ENCODE results near the gene OR10A2.
"Not testable (repeated sequence)": the region's sequence is repeated elsewhere in the genome, so short reads cannot be mapped to it uniquely, and the experiment has no call there.

The OR10A2 gene

GRCh38 chr11:6845383-6845782, 17.5 kb upstream of the OR10A2 start, which contains the start of gene OR10A5:
OR10A5 (plus strand) TSS chr11:6845683; CDS start chr11:6845683, 0 bp downstream.
- H3K4me1 ChIP-seq (ENCODE audit: insufficient read depth, low read length, severe bottlenecking) = no peaks in the 10 kb centered on the region
- no peaks in the 10 kb centered on the region for H3K36me3 ChIP-seq (ENCODE audit: insufficient read depth, low read length)
- H3K79me2 ChIP-seq (ENCODE audit: insufficient read depth, low read length) = no peaks in the 10 kb centered on the region
- TF ChIP-seq EZH2 (IDR thresholded peaks at IDR 0.05; ENCODE audit: borderline replicate concordance, low read length) = no peak
- TF ChIP-seq CTCF (IDR thresholded peaks at IDR 0.05; ENCODE audit: low read length) = no peak
- H4K20me1 ChIP-seq (ENCODE audit: insufficient read depth, low read length) = no peaks in the 10 kb centered on the region
- no peak within 1 kb of the TSS for H2AFZ ChIP-seq (ENCODE audit: low read length)
- no peak within 1 kb of the TSS for H3K4me2 ChIP-seq (ENCODE audit: low read length)
- H3K9ac ChIP-seq (ENCODE audit: low read length) = no peak within 1 kb of the TSS
- H3K9me2 ChIP-seq (ENCODE audit: low read depth, low read length) = no peaks in the 10 kb centered on the region
- H3K4me3 ChIP-seq (ENCODE audit: low read depth, low read length, poor library complexity, severe bottlenecking) = no peak within 1 kb of the TSS
- no peaks in the 10 kb centered on the region for H3F3A ChIP-seq (ENCODE audit: insufficient read depth, low read length)
- H3K9me3 ChIP-seq (ENCODE audit: low read length) = no peaks in the 10 kb centered on the region
- no peaks in the 10 kb centered on the region for H3K27me3 ChIP-seq (ENCODE audit: insufficient read depth, low read length)
- H3K27ac ChIP-seq (ENCODE audit: low read depth, low read length, poor library complexity, severe bottlenecking) = no peak within 1 kb of the TSS

GRCh38 chr11:6850526-6850925, 12.3 kb upstream of the OR10A2 start:
- no peaks in the 10 kb centered on the region for H3K9me2 ChIP-seq (ENCODE audit: low read depth, low read length)
- no peak for TF ChIP-seq EZH2 (IDR thresholded peaks at IDR 0.05; ENCODE audit: borderline replicate concordance, low read length)
- no peak for TF ChIP-seq CTCF (IDR thresholded peaks at IDR 0.05; ENCODE audit: low read length)

GRCh38 chr11:6854801-6855200, 8.1 kb upstream of the OR10A2 start:
- H3K9me3 ChIP-seq (ENCODE audit: low read length); H3K79me2 ChIP-seq (ENCODE audit: insufficient read depth, low read length); H3K9ac ChIP-seq (ENCODE audit: low read length); H3K27ac ChIP-seq (ENCODE audit: low read depth, low read length, poor library complexity, severe bottlenecking); H3K27me3 ChIP-seq (ENCODE audit: insufficient read depth, low read length); H2AFZ ChIP-seq (ENCODE audit: low read length); H3K4me2 ChIP-seq (ENCODE audit: low read length); H3K4me3 ChIP-seq (ENCODE audit: low read depth, low read length, poor library complexity, severe bottlenecking); H3K9me2 ChIP-seq (ENCODE audit: low read depth, low read length); H3K36me3 ChIP-seq (ENCODE audit: insufficient read depth, low read length); H4K20me1 ChIP-seq (ENCODE audit: insufficient read depth, low read length); H3F3A ChIP-seq (ENCODE audit: insufficient read depth, low read length); H3K4me1 ChIP-seq (ENCODE audit: insufficient read depth, low read length, severe bottlenecking): not testable (repeated sequence)

More at GRCh38 chr11:6850526-6850925, 12.3 kb upstream of the OR10A2 start:
- no peaks in the 10 kb centered on the region for H3K36me3 ChIP-seq (ENCODE audit: insufficient read depth, low read length)
- peaks cover 6% of the 10 kb centered on the region for H3K9me3 ChIP-seq (ENCODE audit: low read length)
- H3K4me3 ChIP-seq (ENCODE audit: low read depth, low read length, poor library complexity, severe bottlenecking) = no peak overlapping the region
- no peaks in the 10 kb centered on the region for H3K27me3 ChIP-seq (ENCODE audit: insufficient read depth, low read length)
- no peak overlapping the region for H3K27ac ChIP-seq (ENCODE audit: low read depth, low read length, poor library complexity, severe bottlenecking)
- H3K4me2 ChIP-seq (ENCODE audit: low read length) = no peak overlapping the region
- no peaks in the 10 kb centered on the region for H3K79me2 ChIP-seq (ENCODE audit: insufficient read depth, low read length)
- no peaks in the 10 kb centered on the region for H3F3A ChIP-seq (ENCODE audit: insufficient read depth, low read length)
- H4K20me1 ChIP-seq (ENCODE audit: insufficient read depth, low read length) = no peaks in the 10 kb centered on the region
- H3K4me1 ChIP-seq (ENCODE audit: insufficient read depth, low read length, severe bottlenecking) = no peaks in the 10 kb centered on the region
- H2AFZ ChIP-seq (ENCODE audit: low read length) = no peak overlapping the region
- H3K9ac ChIP-seq (ENCODE audit: low read length) = no peak overlapping the region

GRCh38 chr11:6855971-6856541, 6.8 kb upstream of the OR10A2 start:
- H3K4me2 ChIP-seq (ENCODE audit: low read length) = no peak overlapping the region
- no peaks in the 10 kb centered on the region for H3K9me2 ChIP-seq (ENCODE audit: low read depth, low read length)
- no peaks in the 10 kb centered on the region for H3K79me2 ChIP-seq (ENCODE audit: insufficient read depth, low read length)
- no peaks in the 10 kb centered on the region for H3F3A ChIP-seq (ENCODE audit: insufficient read depth, low read length)
- peaks cover 6% of the 10 kb centered on the region for H3K9me3 ChIP-seq (ENCODE audit: low read length)
- H3K9ac ChIP-seq (ENCODE audit: low read length) = no peak overlapping the region
- H2AFZ ChIP-seq (ENCODE audit: low read length) = no peak overlapping the region
- TF ChIP-seq EZH2 (IDR thresholded peaks at IDR 0.05; ENCODE audit: borderline replicate concordance, low read length) (no peak), CTCF (IDR thresholded peaks at IDR 0.05; ENCODE audit: low read length) (no peak)
- no peak overlapping the region for H3K27ac ChIP-seq (ENCODE audit: low read depth, low read length, poor library complexity, severe bottlenecking)
- no peak overlapping the region for H3K4me3 ChIP-seq (ENCODE audit: low read depth, low read length, poor library complexity, severe bottlenecking)
- H3K36me3 ChIP-seq (ENCODE audit: insufficient read depth, low read length) = no peaks in the 10 kb centered on the region
- H4K20me1 ChIP-seq (ENCODE audit: insufficient read depth, low read length) = no peaks in the 10 kb centered on the region
- H3K27me3 ChIP-seq (ENCODE audit: insufficient read depth, low read length) = no peaks in the 10 kb centered on the region
- no peaks in the 10 kb centered on the region for H3K4me1 ChIP-seq (ENCODE audit: insufficient read depth, low read length, severe bottlenecking)

All from OCI-LY1 (cell line).